ENCODE data around the gene TMPRSS5. TPM values are rescaled to one million over a fixed set of nuclear protein-coding genes. Genes with fewer than 3 reads are reported as not detected.

The TMPRSS5 gene
- total and polyA plus RNA-seq, 2 of the 13 experiments (the other 11 are each of a cell fraction or from before 2014, with no cell fraction given), result 0.40 to 0.96 TPM

DNA sequence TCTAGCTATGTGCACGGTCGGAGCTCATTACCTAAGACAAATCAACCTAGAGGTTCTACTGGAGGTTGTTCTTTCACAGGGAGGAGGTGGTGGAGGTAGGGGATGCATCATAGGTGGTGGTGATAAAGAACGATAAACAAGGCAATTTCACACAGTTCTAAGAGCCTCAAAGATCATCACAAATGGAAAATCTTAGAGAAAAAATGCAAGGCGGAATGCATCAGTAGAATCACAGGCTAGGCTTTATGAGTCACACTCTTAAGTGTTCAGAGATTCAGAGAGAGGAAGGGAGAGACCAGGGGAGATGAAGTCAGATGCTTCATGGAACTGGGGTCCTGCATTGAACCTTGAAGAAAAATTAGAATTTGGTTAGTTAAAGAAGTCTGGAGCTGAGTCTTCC lies 58.3 kb downstream of the TMPRSS5 start (continued):
- TF ChIP-seq, protein P1, sequence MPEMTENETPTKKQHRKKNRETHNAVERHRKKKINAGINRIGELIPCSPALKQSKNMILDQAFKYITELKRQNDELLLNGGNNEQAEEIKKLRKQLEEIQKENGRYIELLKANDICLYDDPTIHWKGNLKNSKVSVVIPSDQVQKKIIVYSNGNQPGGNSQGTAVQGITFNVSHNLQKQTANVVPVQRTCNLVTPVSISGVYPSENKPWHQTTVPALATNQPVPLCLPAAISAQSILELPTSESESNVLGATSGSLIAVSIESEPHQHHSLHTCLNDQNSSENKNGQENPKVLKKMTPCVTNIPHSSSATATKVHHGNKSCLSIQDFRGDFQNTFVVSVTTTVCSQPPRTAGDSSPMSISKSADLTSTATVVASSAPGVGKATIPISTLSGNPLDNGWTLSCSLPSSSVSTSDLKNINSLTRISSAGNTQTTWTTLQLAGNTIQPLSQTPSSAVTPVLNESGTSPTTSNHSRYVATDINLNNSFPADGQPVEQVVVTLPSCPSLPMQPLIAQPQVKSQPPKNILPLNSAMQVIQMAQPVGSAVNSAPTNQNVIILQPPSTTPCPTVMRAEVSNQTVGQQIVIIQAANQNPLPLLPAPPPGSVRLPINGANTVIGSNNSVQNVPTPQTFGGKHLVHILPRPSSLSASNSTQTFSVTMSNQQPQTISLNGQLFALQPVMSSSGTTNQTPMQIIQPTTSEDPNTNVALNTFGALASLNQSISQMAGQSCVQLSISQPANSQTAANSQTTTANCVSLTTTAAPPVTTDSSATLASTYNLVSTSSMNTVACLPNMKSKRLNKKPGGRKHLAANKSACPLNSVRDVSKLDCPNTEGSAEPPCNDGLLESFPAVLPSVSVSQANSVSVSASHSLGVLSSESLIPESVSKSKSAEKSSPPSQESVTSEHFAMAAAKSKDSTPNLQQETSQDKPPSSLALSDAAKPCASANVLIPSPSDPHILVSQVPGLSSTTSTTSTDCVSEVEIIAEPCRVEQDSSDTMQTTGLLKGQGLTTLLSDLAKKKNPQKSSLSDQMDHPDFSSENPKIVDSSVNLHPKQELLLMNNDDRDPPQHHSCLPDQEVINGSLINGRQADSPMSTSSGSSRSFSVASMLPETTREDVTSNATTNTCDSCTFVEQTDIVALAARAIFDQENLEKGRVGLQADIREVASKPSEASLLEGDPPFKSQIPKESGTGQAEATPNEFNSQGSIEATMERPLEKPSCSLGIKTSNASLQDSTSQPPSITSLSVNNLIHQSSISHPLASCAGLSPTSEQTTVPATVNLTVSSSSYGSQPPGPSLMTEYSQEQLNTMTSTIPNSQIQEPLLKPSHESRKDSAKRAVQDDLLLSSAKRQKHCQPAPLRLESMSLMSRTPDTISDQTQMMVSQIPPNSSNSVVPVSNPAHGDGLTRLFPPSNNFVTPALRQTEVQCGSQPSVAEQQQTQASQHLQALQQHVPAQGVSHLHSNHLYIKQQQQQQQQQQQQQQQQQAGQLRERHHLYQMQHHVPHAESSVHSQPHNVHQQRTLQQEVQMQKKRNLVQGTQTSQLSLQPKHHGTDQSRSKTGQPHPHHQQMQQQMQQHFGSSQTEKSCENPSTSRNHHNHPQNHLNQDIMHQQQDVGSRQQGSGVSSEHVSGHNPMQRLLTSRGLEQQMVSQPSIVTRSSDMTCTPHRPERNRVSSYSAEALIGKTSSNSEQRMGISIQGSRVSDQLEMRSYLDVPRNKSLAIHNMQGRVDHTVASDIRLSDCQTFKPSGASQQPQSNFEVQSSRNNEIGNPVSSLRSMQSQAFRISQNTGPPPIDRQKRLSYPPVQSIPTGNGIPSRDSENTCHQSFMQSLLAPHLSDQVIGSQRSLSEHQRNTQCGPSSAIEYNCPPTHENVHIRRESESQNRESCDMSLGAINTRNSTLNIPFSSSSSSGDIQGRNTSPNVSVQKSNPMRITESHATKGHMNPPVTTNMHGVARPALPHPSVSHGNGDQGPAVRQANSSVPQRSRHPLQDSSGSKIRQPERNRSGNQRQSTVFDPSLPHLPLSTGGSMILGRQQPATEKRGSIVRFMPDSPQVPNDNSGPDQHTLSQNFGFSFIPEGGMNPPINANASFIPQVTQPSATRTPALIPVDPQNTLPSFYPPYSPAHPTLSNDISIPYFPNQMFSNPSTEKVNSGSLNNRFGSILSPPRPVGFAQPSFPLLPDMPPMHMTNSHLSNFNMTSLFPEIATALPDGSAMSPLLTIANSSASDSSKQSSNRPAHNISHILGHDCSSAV (CRISPR knock-in tag; IDR thresholded peaks at IDR 0.05; ENCODE audit: borderline replicate concordance), result no peak
- TF ChIP-seq ZNF225 (CRISPR knock-in tag; IDR thresholded peaks at IDR 0.05) (no peak), KLF15 (CRISPR knock-in tag; IDR thresholded peaks at IDR 0.05; ENCODE audit: borderline replicate concordance) (no peak)

DNA sequence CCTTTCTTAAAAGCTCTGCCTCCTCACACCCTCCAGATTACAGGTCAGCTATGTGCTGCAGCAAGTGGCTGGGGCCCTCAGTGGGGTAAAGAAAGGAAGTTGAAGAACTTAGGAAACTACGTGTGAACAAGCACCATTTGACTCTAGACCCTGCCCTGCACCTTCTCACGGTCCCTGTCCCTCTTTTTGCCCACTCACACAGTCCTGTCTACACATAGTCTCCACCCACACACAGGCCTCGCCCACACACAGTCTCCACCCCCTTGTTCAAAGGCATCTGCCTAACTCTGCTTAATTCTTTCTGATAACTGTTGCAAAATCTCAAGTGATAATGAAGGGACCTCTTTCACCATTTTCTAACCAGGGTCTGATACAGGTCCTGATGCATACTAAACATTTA lies 59.0 kb downstream of the TMPRSS5 start:
- H4K20me1 ChIP-seq (ENCODE audit: insufficient read depth, low read length), result no peaks in the 10 kb centered on the region
- H3K4me3 ChIP-seq (replicated peaks in 1 of 3; ENCODE audit: insufficient read depth in 1 of 3, low read depth in 2 of 3, low read length in 3 of 3), result no peak overlapping the region
- ChIA-PET POLR2A (no interaction called here), CTCF (ENCODE audit: low intra/inter-chr PET ratio, low total read pairs) (no interaction called here)
- intact Hi-C loops (cut with micrococcal nuclease; ENCODE audit: unreplicated experiment) (no loop called here), in situ Hi-C loops (cut with HindIII; ENCODE audit: extremely low pct_ligation_motif_present, low pct_unique_long_range_greater_than_20kb) (no loop called here)
- no peak overlapping the region for H2AFZ ChIP-seq (ENCODE audit: low read length)
- H3K4me1 ChIP-seq (ENCODE audit: insufficient read depth, low read length), result no peaks in the 10 kb centered on the region
- H3K79me2 ChIP-seq (ENCODE audit: insufficient read depth, low read length), result no peaks in the 10 kb centered on the region
- WGBS (ENCODE audit: low lambda C conversion rate), result 7% methylated on average over 3 of the region's 3 CpGs
- H3K27ac ChIP-seq (ENCODE audit: extremely low read length, insufficient read depth, low read length), result no peak overlapping the region
- BruUV-seq (replicated peaks), result no TSS peak
- H3K36me3 ChIP-seq (replicated peaks in 1 of 2; ENCODE audit: control insufficient read depth in 1 of 2, insufficient read depth in 2 of 2, low read length in 2 of 2), result no peaks in the 10 kb centered on the region
- ATAC-seq (no peak), FAIRE-seq (no peak), DNase-seq (ENCODE audit: low spot score) (no peak)
- no peaks in the 10 kb centered on the region for H3K9me3 ChIP-seq (ENCODE audit: low read length)
- peaks cover 3 to 42% of the 10 kb centered on the region in 2 experiments; a peak in 4 of 5 replicates for H3K27me3 ChIP-seq (ENCODE audit: control insufficient read depth in 1 of 2, insufficient read depth in 2 of 2, low read length in 2 of 2)
- H3K4me2 ChIP-seq (ENCODE audit: low read depth, low read length), result no peak overlapping the region
- H3K9ac ChIP-seq (ENCODE audit: insufficient read depth, low read depth, low read length), result no peak overlapping the region
- TF ChIP-seq ZFYVE20 (CRISPR knock-in tag; IDR thresholded peaks at IDR 0.05; ENCODE audit: borderline replicate concordance, low read depth) (no peak), ZNF138 (CRISPR knock-in tag; IDR thresholded peaks at IDR 0.05; ENCODE audit: low read depth) (no peak), FOXP1 (IDR thresholded peaks at IDR 0.05) (no peak), FOXP1 (CRISPR knock-in tag; IDR thresholded peaks at IDR 0.05) (no peak), TP53 (CRISPR knock-in tag; conservative IDR thresholded peaks at IDR 0.05) (no peak)
- TF ChIP-seq, protein P2, sequence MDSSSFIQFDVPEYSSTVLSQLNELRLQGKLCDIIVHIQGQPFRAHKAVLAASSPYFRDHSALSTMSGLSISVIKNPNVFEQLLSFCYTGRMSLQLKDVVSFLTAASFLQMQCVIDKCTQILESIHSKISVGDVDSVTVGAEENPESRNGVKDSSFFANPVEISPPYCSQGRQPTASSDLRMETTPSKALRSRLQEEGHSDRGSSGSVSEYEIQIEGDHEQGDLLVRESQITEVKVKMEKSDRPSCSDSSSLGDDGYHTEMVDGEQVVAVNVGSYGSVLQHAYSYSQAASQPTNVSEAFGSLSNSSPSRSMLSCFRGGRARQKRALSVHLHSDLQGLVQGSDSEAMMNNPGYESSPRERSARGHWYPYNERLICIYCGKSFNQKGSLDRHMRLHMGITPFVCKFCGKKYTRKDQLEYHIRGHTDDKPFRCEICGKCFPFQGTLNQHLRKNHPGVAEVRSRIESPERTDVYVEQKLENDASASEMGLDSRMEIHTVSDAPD (CRISPR knock-in tag; IDR thresholded peaks at IDR 0.05), result no peak
- TF ChIP-seq, protein P3, sequence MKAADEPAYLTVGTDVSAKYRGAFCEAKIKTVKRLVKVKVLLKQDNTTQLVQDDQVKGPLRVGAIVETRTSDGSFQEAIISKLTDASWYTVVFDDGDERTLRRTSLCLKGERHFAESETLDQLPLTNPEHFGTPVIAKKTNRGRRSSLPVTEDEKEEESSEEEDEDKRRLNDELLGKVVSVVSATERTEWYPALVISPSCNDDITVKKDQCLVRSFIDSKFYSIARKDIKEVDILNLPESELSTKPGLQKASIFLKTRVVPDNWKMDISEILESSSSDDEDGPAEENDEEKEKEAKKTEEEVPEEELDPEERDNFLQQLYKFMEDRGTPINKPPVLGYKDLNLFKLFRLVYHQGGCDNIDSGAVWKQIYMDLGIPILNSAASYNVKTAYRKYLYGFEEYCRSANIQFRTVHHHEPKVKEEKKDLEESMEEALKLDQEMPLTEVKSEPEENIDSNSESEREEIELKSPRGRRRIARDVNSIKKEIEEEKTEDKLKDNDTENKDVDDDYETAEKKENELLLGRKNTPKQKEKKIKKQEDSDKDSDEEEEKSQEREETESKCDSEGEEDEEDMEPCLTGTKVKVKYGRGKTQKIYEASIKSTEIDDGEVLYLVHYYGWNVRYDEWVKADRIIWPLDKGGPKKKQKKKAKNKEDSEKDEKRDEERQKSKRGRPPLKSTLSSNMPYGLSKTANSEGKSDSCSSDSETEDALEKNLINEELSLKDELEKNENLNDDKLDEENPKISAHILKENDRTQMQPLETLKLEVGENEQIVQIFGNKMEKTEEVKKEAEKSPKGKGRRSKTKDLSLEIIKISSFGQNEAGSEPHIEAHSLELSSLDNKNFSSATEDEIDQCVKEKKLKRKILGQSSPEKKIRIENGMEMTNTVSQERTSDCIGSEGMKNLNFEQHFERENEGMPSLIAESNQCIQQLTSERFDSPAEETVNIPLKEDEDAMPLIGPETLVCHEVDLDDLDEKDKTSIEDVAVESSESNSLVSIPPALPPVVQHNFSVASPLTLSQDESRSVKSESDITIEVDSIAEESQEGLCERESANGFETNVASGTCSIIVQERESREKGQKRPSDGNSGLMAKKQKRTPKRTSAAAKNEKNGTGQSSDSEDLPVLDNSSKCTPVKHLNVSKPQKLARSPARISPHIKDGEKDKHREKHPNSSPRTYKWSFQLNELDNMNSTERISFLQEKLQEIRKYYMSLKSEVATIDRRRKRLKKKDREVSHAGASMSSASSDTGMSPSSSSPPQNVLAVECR (CRISPR knock-in tag; IDR thresholded peaks at IDR 0.05; ENCODE audit: borderline replicate concordance), result no peak
